HepG2 (cell line): ENCODE data around the gene ACSS2. TPM values are rescaled to one million over a fixed set of nuclear protein-coding genes. Genes with fewer than 3 reads are reported as not detected.

Source experiments
- ATAC-seq: fragments of 200-7000 bp; cut with Tn5 transposase; 3 replicates; pipeline ENCODE4 v1.9.1; 2020; ENCODE audit warnings: mild to moderate bottlenecking, moderate library complexity
- BruUV-seq: library from RNA; stranded (reverse); fragments of 400-500 nt; replicated peaks from 2 replicates; lab custom pipeline; 2021; lab: Mats Ljungman, UMichigan
- CTCF ChIA-PET: fragments of 300-600 bp; formaldehyde crosslinking; extraction: SDS; loops from one replicate; lab custom pipeline; 2021; ENCODE audit warnings: low total read pairs, inconsistent platforms, low intra/inter-chr PET ratio; lab: Yijun Ruan, JAX
- POLR2A ChIA-PET: fragments of 350-600 bp; sonication (Branson Sonifier 250); formaldehyde crosslinking; loops from one replicate; lab custom pipeline; 2020; ENCODE audit warnings: antibody characterized with exemption, inconsistent platforms; lab: Yijun Ruan, JAX
- DNase-seq: peaks from one replicate; pipeline ENCODE4 v3.0.0-alpha.2; 2015; ENCODE audit warnings: low spot score
- FAIRE-seq: peaks from 3 replicates; lab custom pipeline; 2011; peaks lifted over from hg19 to GRCh38; lab: Jason Lieb, UNC
- H2AFZ ChIP-seq: one replicate; pipeline ENCODE4 v1.6.1; 2011; ENCODE audit warnings: low read length, inconsistent platforms
- H3K27ac ChIP-seq: fragments of 300-600 bp; 3 replicates; pipeline ENCODE4 v1.8.0; 2011; ENCODE audit warnings: mixed run types, mild to moderate bottlenecking, mixed read lengths, low read length, inconsistent platforms; ENCODE audit not compliant: insufficient read depth; ENCODE audit errors: extremely low read length
- H3K27me3 ChIP-seq, 2 experiments: fragments of 200-600 bp in 1 of 2; 2 replicates in 1 of 2; 3 replicates in 1 of 2; pipeline versions ENCODE4 v1.6.0 to v1.8.0; 2011; ENCODE audit warnings: low read length in 2 of 2, mild to moderate bottlenecking in 2 of 2, moderate library complexity in 2 of 2, inconsistent platforms in 1 of 2; ENCODE audit not compliant: insufficient read depth in 2 of 2, control insufficient read depth in 1 of 2
- H3K36me3 ChIP-seq, 2 experiments: fragments of 200-600 bp in 1 of 2; replicated peaks in 1 of 2; 2 replicates in 1 of 2; 3 replicates in 1 of 2; pipeline versions ENCODE4 v1.5.1 to v1.8.0; 2011; ENCODE audit warnings: low read length in 2 of 2, inconsistent platforms in 1 of 2; ENCODE audit not compliant: insufficient read depth in 2 of 2, control insufficient read depth in 1 of 2
- H3K4me1 ChIP-seq: 2 replicates; pipeline ENCODE4 v1.5.1; 2012; ENCODE audit warnings: low read length, inconsistent platforms; ENCODE audit not compliant: insufficient read depth
- H3K4me2 ChIP-seq: 2 replicates; pipeline ENCODE4 v1.6.0; 2011; ENCODE audit warnings: low read depth, low read length, inconsistent platforms
- H3K4me3 ChIP-seq, 3 experiments: fragments of 200-600 bp in 1 of 3; sonication (generic), shearing (Covaris generic) in 1 of 3; replicated peaks in 1 of 3; 2 replicates each; pipeline ENCODE4 v1.5.1; 2011 to 2016; ENCODE audit warnings: low read length in 3 of 3, inconsistent platforms in 2 of 3, low read depth in 2 of 3, mild to moderate bottlenecking in 2 of 3, control low read depth in 1 of 3, mixed read lengths in 1 of 3; ENCODE audit not compliant: insufficient read depth in 1 of 3
- H3K79me2 ChIP-seq: one replicate; pipeline ENCODE4 v1.6.1; 2011; ENCODE audit warnings: low read length, inconsistent platforms; ENCODE audit not compliant: insufficient read depth
- H3K9ac ChIP-seq: 2 replicates; pipeline ENCODE4 v1.6.0; 2011; ENCODE audit warnings: mild to moderate bottlenecking, low read depth, low read length, inconsistent platforms; ENCODE audit not compliant: insufficient read depth
- H3K9me3 ChIP-seq: 2 replicates; pipeline ENCODE4 v1.5.1; 2012; ENCODE audit warnings: mild to moderate bottlenecking, low read length
- H4K20me1 ChIP-seq: 2 replicates; pipeline ENCODE4 v1.6.0; 2011; ENCODE audit warnings: inconsistent platforms, mild to moderate bottlenecking, low read length, moderate library complexity; ENCODE audit not compliant: insufficient read depth
- EP300 ChIP-seq, 3 experiments: sonication (generic) in 1 of 3; formaldehyde crosslinking in 1 of 3; IDR thresholded peaks; 2 replicates each; pipeline versions ENCODE4 v1.5.1 to v1.6.1; 2011 to 2020; ENCODE audit warnings: low read depth in 2 of 3, low read length in 2 of 3, borderline replicate concordance in 1 of 3, improper control_type of control experiment in 1 of 3, mild to moderate bottlenecking in 1 of 3, missing genetic modification reagents in 1 of 3, moderate library complexity in 1 of 3
- GATAD1 ChIP-seq: IDR thresholded peaks from 2 replicates; pipeline ENCODE4 v1.6.1; 2016; ENCODE audit warnings: missing genetic modification reagents, missing compliant biosample characterization
- HNF1B ChIP-seq: sonication (generic); formaldehyde crosslinking; IDR thresholded peaks from 2 replicates; pipeline ENCODE4 v1.5.1; 2020; ENCODE audit warnings: mild to moderate bottlenecking, moderate library complexity, missing genetic modification reagents
- KLF9 ChIP-seq: IDR thresholded peaks from 2 replicates; pipeline ENCODE4 v1.6.1; 2016; ENCODE audit warnings: low read depth
- NBN ChIP-seq: fragments of 450-650 bp; conservative IDR thresholded peaks from 2 replicates; pipeline ENCODE4 v1.6.1; 2017
- XRCC5 ChIP-seq: fragments of 200-400 bp; formaldehyde crosslinking; optimal IDR thresholded peaks from 2 replicates; pipeline ENCODE3; 2017; ENCODE audit warnings: mild to moderate bottlenecking, low read length
- ZFP82 ChIP-seq: sonication (generic); formaldehyde crosslinking; IDR thresholded peaks from 2 replicates; pipeline ENCODE4 v1.5.1; 2020; ENCODE audit warnings: mild to moderate bottlenecking, missing genetic modification reagents, borderline replicate concordance
- ZNF501 ChIP-seq: sonication (generic); formaldehyde crosslinking; IDR thresholded peaks from 2 replicates; pipeline ENCODE4 v1.5.1; 2020; ENCODE audit warnings: mild to moderate bottlenecking, moderate library complexity, missing genetic modification reagents
- ZNF768 ChIP-seq: sonication (generic); formaldehyde crosslinking; IDR thresholded peaks from 2 replicates; pipeline ENCODE4 v1.4.0; 2020; ENCODE audit warnings: missing genetic modification reagents
- WGBS: methylation state at CpG from one replicate; pipeline ENCODE4 v1.1.6; 2017; ENCODE audit warnings: low lambda C conversion rate; 5-methylcytosine and 5-hydroxymethylcytosine counted together
- in situ Hi-C: cut with HindIII; loops from 2 replicates; pipeline ENCODE4 v1.10.0; 2017; ENCODE audit warnings: low pct_unique_long_range_greater_than_20kb; ENCODE audit not compliant: extremely low pct_ligation_motif_present
- intact Hi-C: fragments of 100-400 bp; cut with micrococcal nuclease; formaldehyde crosslinking; loops from one replicate; pipeline ENCODE4 v1.10.0; 2022; ENCODE audit not compliant: unreplicated experiment
- polyA plus RNA-seq, 8 experiments: library from polyadenylated mRNA; depleted of rRNA in 3 of 8; stranded (reverse) in 7 of 8; unstranded in 1 of 8; fragments of >200 nt; fragmentation: Illumina TruSeq in 4 of 8; extraction: Trizol in 4 of 8; gene quantifications; 2 replicates each; pipeline versions ENCODE4 v1.2.1 to v1.2.3, GENCODE V29; 2011 to 2016; ENCODE audit warnings: low read depth in 4 of 8, missing spikeins in 1 of 8, mixed read lengths in 1 of 8; ENCODE audit not compliant: insufficient read depth in 1 of 8
- total RNA-seq, 5 experiments: library from RNA; depleted of rRNA; stranded (reverse); fragments of >200 nt; fragmentation: Illumina TruSeq; extraction: Trizol; gene quantifications; 2 replicates each; pipeline ENCODE4 v1.2.3, GENCODE V29; 2016; ENCODE audit warnings: low read depth in 1 of 5
- TF ChIP-seq, protein P1 (sequence below): sonication (generic); formaldehyde crosslinking; IDR thresholded peaks from 2 replicates; pipeline ENCODE4 v1.4.0; 2020; ENCODE audit warnings: missing genetic modification reagents, borderline replicate concordance
- TF ChIP-seq, protein P2 (sequence below): sonication (generic); formaldehyde crosslinking; IDR thresholded peaks from 2 replicates; pipeline ENCODE4 v1.8.0; 2023; ENCODE audit warnings: mild to moderate bottlenecking, missing genetic modification reagents

The ACSS2 gene
- total and polyA plus RNA-seq, 2 of the 13 experiments (the other 11 are each of a cell fraction or from before 2014, with no cell fraction given) = 72.8 to 89.7 TPM

DNA sequence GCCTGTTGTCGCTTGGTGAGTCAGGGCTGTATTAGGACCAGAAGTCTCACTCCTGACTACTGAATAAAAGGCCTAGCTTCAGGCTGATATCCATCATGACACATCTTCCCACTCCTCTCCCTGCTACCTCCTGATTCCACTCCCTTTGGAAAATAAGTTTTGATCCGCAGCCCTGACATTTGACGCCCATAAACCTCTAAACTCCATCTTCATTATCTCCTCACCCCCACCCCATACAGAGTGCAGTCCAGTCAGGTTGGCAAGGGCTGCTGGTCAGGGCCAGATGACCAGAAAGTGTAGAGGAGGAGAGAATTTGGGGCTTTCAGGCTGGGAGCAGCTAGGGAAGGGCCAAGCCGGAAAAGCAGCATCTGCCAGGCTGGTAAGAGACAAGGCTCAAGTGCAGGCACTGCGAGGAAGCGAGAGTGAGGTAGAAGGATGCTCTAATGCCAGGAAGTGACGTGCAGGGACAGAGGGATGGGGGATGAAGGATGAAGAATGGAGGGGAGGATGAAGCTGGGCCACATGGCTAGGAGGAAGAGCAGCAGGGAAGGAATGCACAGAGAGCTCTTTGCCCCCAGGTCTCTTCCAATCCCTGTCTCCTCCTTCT is 5.0 kb upstream of the ACSS2 start:
- H3K4me2 ChIP-seq = peak overlapping the region; percentile 99
- H3K27me3 ChIP-seq = no peaks in the 10 kb centered on the region; a peak in 1 of 5 replicates
- TF ChIP-seq, protein P1, sequence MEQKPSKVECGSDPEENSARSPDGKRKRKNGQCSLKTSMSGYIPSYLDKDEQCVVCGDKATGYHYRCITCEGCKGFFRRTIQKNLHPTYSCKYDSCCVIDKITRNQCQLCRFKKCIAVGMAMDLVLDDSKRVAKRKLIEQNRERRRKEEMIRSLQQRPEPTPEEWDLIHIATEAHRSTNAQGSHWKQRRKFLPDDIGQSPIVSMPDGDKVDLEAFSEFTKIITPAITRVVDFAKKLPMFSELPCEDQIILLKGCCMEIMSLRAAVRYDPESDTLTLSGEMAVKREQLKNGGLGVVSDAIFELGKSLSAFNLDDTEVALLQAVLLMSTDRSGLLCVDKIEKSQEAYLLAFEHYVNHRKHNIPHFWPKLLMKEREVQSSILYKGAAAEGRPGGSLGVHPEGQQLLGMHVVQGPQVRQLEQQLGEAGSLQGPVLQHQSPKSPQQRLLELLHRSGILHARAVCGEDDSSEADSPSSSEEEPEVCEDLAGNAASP (CRISPR knock-in tag) = no peak
- TF ChIP-seq EP300 (IDR thresholded peaks at IDR 0.05; ENCODE audit: low read depth in 2 of 2, low read length in 2 of 2) = no peak
- no peak for TF ChIP-seq EP300 (CRISPR knock-in tag; IDR thresholded peaks at IDR 0.05; ENCODE audit: borderline replicate concordance)
- no peak for TF ChIP-seq XRCC5
- 0 out of 2 replicates have a peak, but pooled peaks have one; percentile 8 for TF ChIP-seq NBN
- 0 out of 2 replicates have a peak, but pooled peaks have one; percentile 8 for TF ChIP-seq GATAD1
- no peak for TF ChIP-seq ZFP82
- peak; percentile 70 for TF ChIP-seq ZNF501 (CRISPR knock-in tag)
- 0 out of 2 replicates have a peak, but pooled peaks have one; percentile 19 for TF ChIP-seq ZNF768
- TF ChIP-seq KLF9 = no peak
- peak; percentile 57; the same call in 1 of the 2 replicates for TF ChIP-seq HNF1B (CRISPR knock-in tag)
- TF ChIP-seq, protein P2, sequence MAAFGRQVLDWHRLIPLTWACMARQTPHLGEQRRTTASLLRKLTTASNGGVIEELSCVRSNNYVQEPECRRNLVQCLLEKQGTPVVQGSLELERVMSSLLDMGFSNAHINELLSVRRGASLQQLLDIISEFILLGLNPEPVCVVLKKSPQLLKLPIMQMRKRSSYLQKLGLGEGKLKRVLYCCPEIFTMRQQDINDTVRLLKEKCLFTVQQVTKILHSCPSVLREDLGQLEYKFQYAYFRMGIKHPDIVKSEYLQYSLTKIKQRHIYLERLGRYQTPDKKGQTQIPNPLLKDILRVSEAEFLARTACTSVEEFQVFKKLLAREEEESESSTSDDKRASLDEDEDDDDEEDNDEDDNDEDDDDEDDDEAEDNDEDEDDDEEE (CRISPR knock-in tag) = 0 out of 2 replicates have a peak, but pooled peaks have one; percentile 33
- H3K36me3 ChIP-seq = no peaks in the 10 kb centered on the region
- intact Hi-C loops (no loop called here), in situ Hi-C loops (loop anchor here (5.0 to 10.0 kb wide), 3 partner anchors 86 to 393 kb away; partner anchors contain the start of genes GSS, MYH7B and TRPC4AP)
- no peak overlapping the region for H3K27ac ChIP-seq
- H2AFZ ChIP-seq = no peak overlapping the region
- BruUV-seq = no TSS peak
- no peaks in the 10 kb centered on the region for H3K9me3 ChIP-seq
- no peaks in the 10 kb centered on the region for H4K20me1 ChIP-seq
- peaks cover 45% of the 10 kb centered on the region for H3K4me1 ChIP-seq
- DNase-seq (no peak), FAIRE-seq (no peak), ATAC-seq (no peak)
- peaks cover 11% of the 10 kb centered on the region for H3K79me2 ChIP-seq
- WGBS = 98% methylated on average over 7 of the region's 7 CpGs
- peak overlapping the region; percentile 69; the same call in 1 of the 2 replicates for H3K9ac ChIP-seq
- ChIA-PET POLR2A (interaction anchor here (1.6 to 1.9 kb wide), 2 partner anchors 46 to 85 kb away, joined by 4 to 6 read pairs; partner anchors contain the start of genes MYH7B and NCOA6), CTCF (interaction anchor here (6.7 kb wide), 1 partner anchor 88 kb away, joined by 123 read pairs; the partner anchor contains the start of genes GSS and MYH7B)
- peak overlapping the region; percentile 69 to 83 (median 72); a peak in 5 of 6 replicates for H3K4me3 ChIP-seq
